Right lobe of liver (tissue), 4 donors: ENCODE results near the gene PDSS1.

ENCODE experiments used
- CTCF ChIP-seq, 4 donors: fragments of 200-600 bp in 3 of 4; fragments of 450-650 bp in 1 of 4; IDR thresholded peaks; one replicate each; pipeline versions ENCODE4 v1.5.1 to v1.8.0; 2016 to 2022; ENCODE audit warnings: antibody characterized with exemption in 4 of 4, mild to moderate bottlenecking in 2 of 4
- POLR2A ChIP-seq: fragments of 450-650 bp; IDR thresholded peaks from one replicate; pipeline ENCODE4 v1.6.1; 2017; ENCODE audit warnings: antibody characterized with exemption, mild to moderate bottlenecking
- donor health status: DM: no; HTN: no; CAD: no.
- donor health status: DM: no; HTN: no; CAD: no.
- donor health status: DM: no; HTN: yes; CAD: no.

GRCh38 chr10:26681076-26681475 is 16.4 kb upstream of the PDSS1 start:
- TF ChIP-seq CTCF (IDR thresholded peaks at IDR 0.05) (no peak), POLR2A (no peak)
